BE2C (cell line): ENCODE results near the gene BAD.

ENCODE experiments used
- DNase-seq: peaks from one replicate; pipeline ENCODE4 v3.0.0-alpha.2; 2020
- H3K27me3 ChIP-seq: fragments of 250-450 bp; sonication (Bioruptor Pico); 2 replicates; pipeline ENCODE4 v1.5.1; 2020; ENCODE audit warnings: mild to moderate bottlenecking
- H3K36me3 ChIP-seq: fragments of 250-450 bp; sonication (Bioruptor Pico); 2 replicates; pipeline ENCODE4 v1.5.1; 2020; ENCODE audit warnings: mild to moderate bottlenecking
- H3K4me1 ChIP-seq: fragments of 250-450 bp; sonication (Bioruptor Pico); 2 replicates; pipeline ENCODE4 v1.5.1; 2020
- H3K4me3 ChIP-seq: 2 replicates; pipeline ENCODE4 v1.5.1; 2011; ENCODE audit warnings: low read depth, low read length
- H3K9me3 ChIP-seq: fragments of 250-450 bp; sonication (Bioruptor Pico); 2 replicates; pipeline ENCODE4 v1.5.1; 2020
- TF ChIP-seq, protein P1 (sequence below): IDR thresholded peaks from 2 replicates; pipeline ENCODE4 v1.5.1; 2012; ENCODE audit warnings: mild to moderate bottlenecking, low read depth, low read length

Gene BAD

DNA sequence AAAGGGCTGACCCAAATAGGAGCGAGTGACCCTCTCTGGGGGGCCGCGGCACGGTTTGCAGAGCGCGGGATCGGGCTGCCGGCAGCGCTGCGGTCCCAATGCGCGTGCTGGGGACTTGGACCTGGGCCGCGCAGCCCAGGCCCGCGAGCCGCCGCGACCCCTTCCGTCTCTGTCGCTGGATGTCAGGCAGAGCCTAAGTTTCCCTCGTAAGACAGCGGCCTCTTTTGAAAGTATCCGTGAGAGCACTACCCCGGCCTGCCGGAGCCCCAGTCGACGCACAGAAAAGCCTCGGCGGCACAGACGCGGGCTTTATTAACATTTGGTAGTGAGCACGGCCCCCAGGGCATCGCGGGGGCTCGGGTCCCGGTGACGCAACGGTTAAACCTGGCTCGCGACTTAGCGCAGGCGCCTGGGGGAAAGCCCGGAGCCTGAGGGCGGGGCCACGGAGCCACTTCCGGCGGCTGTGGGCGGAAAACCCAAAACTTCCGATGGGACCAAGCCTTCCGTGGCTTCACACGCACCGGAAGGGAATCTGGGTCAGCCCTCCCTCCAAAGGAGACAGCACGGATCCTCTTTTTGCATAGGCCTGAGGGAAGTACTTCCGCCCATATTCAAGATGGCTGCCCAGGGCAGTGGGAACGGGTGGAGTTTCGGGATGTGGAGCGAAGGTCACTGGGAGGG, 14.8 kb downstream of the BAD start:
- Histone ChIP-seq H3K4me3 (peak overlapping the region; percentile 77), H3K27me3 (no peaks in the 10 kb centered on the region), H3K36me3 (peaks cover 3% of the 10 kb centered on the region; the same call in 1 of the 2 replicates), H3K9me3 (no peaks in the 10 kb centered on the region), H3K4me1 (peaks cover 5% of the 10 kb centered on the region)
- DNase-seq: peak; percentile 92
- TF ChIP-seq, protein P1, sequence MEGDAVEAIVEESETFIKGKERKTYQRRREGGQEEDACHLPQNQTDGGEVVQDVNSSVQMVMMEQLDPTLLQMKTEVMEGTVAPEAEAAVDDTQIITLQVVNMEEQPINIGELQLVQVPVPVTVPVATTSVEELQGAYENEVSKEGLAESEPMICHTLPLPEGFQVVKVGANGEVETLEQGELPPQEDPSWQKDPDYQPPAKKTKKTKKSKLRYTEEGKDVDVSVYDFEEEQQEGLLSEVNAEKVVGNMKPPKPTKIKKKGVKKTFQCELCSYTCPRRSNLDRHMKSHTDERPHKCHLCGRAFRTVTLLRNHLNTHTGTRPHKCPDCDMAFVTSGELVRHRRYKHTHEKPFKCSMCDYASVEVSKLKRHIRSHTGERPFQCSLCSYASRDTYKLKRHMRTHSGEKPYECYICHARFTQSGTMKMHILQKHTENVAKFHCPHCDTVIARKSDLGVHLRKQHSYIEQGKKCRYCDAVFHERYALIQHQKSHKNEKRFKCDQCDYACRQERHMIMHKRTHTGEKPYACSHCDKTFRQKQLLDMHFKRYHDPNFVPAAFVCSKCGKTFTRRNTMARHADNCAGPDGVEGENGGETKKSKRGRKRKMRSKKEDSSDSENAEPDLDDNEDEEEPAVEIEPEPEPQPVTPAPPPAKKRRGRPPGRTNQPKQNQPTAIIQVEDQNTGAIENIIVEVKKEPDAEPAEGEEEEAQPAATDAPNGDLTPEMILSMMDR: no peak

- no peak for DNase-seq
- peaks cover 3% of the 10 kb centered on the region; the same call in 1 of the 2 replicates for H3K36me3 ChIP-seq
- TF ChIP-seq, protein P1: no peak
- peak overlapping the region; percentile 59 for H3K4me3 ChIP-seq
- no peaks in the 10 kb centered on the region for H3K9me3 ChIP-seq
- H3K4me1 ChIP-seq: peaks cover 8% of the 10 kb centered on the region
- no peaks in the 10 kb centered on the region for H3K27me3 ChIP-seq
Observed at GRCh38 chr11:64268893-64269539, 15.4 kb downstream of the BAD start.

DNA sequence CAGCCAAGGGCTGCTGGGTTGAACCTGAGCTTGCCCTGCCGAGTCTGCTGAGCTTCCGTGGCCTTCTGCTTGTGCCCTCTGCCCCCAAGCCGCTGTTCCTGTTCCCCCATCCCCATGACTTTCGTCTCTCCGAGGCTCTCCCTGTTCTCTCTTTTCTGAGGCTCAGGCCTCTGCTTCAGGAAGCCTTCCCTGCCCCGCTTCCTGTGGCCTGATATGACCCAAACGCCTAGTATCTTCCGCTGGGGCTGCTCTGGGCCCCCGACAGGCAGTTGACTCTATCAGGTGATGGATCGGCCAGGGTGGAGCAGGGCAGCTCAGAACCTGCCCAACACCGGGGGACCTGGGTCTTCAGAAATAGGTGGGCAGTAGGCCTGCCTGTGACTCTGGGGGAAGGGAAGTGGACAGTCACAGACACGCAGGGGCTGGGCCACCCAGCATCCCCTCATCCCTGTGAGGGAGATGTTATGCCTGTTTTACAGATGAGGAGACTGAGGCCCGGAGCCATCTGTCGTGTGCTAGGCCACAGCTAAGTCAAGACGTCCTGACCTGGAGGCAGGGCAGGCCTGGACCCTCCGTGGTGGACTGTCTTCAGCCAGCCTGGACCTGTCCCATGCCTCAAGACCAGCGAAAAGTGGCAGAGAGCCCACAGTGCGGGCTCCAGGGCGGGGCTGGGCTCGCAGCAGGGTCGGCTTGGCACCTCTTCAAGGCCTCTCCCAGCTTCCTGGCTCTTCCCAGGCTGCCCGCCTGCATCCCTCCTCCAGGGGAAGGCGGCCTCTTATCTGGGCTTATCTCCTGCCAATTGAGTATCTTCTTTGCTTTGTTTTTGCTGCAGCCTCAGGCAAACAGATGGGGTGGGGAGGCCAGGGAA, 16.2 kb downstream of the BAD start:
- peak; percentile 77 for DNase-seq
- Histone ChIP-seq H3K4me3 (peak overlapping the region; percentile 59), H3K4me1 (peaks cover 15% of the 10 kb centered on the region), H3K27me3 (no peaks in the 10 kb centered on the region), H3K36me3 (peaks cover 3% of the 10 kb centered on the region; the same call in 1 of the 2 replicates), H3K9me3 (no peaks in the 10 kb centered on the region)
- TF ChIP-seq, protein P1: no peak

- DNase-seq: no peak
- Histone ChIP-seq H3K4me1 (peaks cover 21% of the 10 kb centered on the region), H3K36me3 (peaks cover 3% of the 10 kb centered on the region), H3K9me3 (no peaks in the 10 kb centered on the region), H3K4me3 (no peak overlapping the region), H3K27me3 (no peaks in the 10 kb centered on the region)
- TF ChIP-seq, protein P1: no peak
Observed at GRCh38 chr11:64267207-64267945, 17.1 kb downstream of the BAD start.

DNA sequence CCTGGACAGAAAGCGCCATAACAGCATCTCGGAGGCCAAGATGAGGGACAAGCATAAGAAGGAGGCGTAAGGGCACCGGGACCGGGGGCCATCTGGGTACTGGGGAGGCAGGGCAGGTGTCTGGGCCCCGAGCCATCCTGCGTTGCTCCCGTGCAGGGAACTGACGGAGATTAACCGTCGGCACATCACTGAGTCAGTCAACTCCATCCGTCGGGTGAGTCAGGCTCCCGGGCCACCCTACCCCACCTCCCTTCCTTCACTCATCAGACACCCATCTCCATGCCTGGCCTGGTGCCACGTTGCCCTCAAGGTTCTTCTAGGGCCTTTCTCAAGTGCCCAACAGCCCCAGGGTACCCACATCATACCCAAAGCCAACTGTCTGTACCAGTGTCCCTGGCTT, 18.1 kb downstream of the BAD start:
- no peak overlapping the region for H3K4me3 ChIP-seq
- H3K4me1 ChIP-seq: peaks cover 21% of the 10 kb centered on the region
- no peak for DNase-seq
- no peaks in the 10 kb centered on the region for H3K9me3 ChIP-seq
- peaks cover 3% of the 10 kb centered on the region for H3K36me3 ChIP-seq
- H3K27me3 ChIP-seq: no peaks in the 10 kb centered on the region
- TF ChIP-seq, protein P1: no peak
